ENCODE results near the gene CLIP3.
A peak's percentile ranks its signal among the peaks of the same experiment; 100 is the strongest.
"Not testable (repeated sequence)": the region's sequence is repeated elsewhere in the genome, so short reads cannot be mapped to it uniquely, and the experiment has no call there.

Gene CLIP3, protein sequence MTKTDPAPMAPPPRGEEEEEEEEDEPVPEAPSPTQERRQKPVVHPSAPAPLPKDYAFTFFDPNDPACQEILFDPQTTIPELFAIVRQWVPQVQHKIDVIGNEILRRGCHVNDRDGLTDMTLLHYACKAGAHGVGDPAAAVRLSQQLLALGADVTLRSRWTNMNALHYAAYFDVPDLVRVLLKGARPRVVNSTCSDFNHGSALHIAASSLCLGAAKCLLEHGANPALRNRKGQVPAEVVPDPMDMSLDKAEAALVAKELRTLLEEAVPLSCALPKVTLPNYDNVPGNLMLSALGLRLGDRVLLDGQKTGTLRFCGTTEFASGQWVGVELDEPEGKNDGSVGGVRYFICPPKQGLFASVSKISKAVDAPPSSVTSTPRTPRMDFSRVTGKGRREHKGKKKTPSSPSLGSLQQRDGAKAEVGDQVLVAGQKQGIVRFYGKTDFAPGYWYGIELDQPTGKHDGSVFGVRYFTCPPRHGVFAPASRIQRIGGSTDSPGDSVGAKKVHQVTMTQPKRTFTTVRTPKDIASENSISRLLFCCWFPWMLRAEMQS

GRCh38 chr19:36032251-36033104 is at the start of gene CLIP3:
Gene CLIP3, minus strand, starts transcription at chr19:36032873. Its CDS starts 516 bp downstream, at chr19:36032357.
- peak; percentile 25 for DNase-seq (ENCODE audit: low spot score)

DNA sequence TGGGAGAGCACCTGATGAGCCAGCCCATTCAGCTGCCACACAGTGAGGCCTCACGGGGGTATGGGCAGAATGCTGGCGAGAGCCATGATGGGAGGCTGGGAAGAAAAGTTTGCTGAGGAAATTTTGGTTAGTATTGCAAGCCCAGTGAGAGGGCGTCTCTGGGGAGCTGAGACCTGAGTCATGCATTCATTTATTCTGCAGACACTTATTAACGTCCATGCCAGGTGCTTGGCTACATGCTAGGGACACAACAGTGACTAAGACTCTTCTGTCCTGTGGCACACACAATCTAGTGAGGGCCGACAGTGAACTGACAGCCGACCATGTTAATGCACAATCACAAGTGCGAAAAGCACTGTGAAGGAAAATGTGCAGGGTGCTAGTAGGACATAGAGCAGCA is 49.2 kb upstream of the CLIP3 start:
- peak; percentile 18 for DNase-seq (ENCODE audit: low spot score)

DNA sequence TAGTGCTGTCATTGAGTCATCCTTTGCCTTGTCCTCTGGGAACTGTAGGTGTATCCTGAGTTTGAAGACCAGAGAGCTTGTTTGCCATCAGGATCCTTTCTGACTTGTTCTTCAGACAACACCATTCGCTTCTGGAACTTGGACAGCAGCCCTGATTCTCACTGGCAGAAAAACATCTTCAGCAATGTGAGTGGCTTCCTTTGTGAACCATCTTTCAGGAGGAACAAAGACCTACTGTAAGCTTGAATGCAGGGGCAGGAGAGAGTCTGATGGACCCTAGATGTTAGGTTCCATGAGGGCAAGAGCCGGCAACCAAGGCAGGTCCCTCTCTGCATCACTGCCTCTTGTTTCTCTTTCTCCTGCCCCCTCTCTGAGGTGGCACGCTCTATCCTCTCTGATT is 48.7 kb upstream of the CLIP3 start:
- DNase-seq (ENCODE audit: low spot score), result peak; percentile 12

GRCh38 chr19:36079389-36079945 is 46.8 kb upstream of the CLIP3 start:
- no peak for DNase-seq (ENCODE audit: low spot score)

DNA sequence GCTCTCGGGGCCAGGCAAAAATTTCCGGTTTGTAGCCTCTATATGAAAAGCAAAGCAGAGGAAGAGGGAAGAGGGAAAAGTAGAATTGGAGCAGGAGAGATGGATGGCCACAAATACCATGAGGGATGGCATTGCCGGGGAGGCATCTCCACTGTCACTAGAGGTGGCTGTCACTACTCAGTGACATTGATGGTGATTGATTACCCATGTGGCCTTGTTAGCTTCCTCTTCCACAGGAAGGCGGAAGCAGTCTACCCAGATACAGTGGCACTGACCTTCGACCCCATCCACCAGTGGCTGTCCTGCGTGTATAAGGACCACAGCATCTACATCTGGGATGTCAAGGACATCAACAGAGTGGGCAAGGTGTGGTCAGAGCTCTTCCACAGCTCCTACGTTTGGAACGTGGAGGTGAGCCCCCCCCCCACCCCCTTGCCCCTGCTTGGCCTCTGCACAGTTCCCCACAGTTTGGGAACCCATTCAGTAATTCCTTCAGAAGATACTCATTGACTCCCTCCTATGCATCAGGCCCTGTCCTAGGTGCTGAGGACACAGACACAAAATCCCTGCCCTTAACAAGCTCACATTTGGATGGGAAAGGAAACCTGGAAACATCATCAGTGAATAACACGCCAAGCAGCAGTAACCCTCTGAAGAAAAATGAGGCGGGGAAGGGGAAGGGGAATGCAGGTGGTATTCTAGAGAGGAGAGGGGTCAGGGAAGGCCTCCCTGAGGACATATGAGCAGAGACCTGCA is 40.6 kb upstream of the CLIP3 start:
- DNase-seq (ENCODE audit: low spot score), result no peak

- no peak for DNase-seq (ENCODE audit: low spot score)
Observed at GRCh38 chr19:36072081-36072480, 39.4 kb upstream of the CLIP3 start.

GRCh38 chr19:36068810-36069499 is 36.3 kb upstream of the CLIP3 start:
- not testable (repeated sequence) for DNase-seq (ENCODE audit: low spot score)

DNA sequence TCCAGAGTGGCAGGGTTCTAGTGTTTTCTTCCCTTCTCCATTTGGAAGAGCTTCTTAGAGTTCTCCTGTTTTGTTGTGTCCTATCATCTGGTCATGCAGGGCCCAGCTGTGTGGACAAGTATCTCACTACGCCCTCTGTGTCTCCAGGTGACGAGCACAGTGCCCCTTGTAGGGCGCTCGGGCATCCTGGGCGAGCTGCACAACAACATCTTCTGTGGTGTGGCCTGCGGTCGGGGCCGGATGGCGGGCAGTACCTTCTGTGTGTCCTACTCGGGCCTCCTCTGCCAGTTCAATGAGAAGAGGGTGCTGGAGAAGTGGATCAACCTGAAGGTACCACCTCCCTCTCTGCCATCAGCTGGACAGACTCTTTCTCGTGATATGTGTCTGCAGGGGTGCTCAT is 35.0 kb upstream of the CLIP3 start:
- no peak for DNase-seq (ENCODE audit: low spot score)

DNA sequence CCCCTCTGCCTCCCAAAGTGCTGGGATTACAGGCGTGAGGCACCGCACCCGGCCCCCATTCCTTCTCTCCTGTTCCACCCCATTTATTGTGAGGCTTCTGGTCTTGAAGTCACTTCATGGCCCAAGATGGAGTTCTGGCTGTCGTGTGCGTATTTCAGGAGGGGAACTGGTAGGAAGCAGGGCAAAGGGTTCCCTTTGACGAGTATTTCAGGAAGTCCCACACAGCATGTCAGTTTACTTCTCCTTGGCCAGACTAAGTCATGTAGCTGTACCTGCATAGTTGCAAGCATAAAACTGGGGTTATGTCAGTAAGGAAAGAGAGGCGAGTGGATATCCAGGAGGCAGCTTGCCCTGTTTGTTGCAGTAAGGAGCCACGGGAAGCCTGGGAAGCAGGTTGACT is 32.2 kb upstream of the CLIP3 start:
- DNase-seq (ENCODE audit: low spot score), result no peak

DNA sequence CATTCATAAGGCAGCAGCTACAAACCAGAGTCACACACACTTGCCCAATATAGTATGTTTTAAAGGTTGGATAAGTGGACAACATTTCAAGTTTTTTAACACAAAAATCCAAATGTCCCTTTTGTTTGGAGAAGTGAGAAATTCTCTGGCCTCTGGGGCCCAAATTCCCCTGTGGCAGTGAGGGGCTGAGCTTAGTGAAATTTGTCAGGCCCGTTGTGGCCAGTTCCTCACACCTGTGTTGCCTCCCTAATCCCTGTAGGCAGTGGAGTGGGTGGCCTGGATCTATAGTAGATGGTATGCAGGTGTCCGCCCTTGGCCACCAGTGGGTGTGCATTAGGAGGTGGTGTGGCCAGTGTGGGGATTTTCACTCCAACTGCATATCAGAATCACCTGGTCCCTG is 28.7 kb upstream of the CLIP3 start:
- DNase-seq (ENCODE audit: low spot score), result no peak

GRCh38 chr19:36060430-36060829 is 27.8 kb upstream of the CLIP3 start:
- DNase-seq (ENCODE audit: low spot score), result peak; percentile 56

DNA sequence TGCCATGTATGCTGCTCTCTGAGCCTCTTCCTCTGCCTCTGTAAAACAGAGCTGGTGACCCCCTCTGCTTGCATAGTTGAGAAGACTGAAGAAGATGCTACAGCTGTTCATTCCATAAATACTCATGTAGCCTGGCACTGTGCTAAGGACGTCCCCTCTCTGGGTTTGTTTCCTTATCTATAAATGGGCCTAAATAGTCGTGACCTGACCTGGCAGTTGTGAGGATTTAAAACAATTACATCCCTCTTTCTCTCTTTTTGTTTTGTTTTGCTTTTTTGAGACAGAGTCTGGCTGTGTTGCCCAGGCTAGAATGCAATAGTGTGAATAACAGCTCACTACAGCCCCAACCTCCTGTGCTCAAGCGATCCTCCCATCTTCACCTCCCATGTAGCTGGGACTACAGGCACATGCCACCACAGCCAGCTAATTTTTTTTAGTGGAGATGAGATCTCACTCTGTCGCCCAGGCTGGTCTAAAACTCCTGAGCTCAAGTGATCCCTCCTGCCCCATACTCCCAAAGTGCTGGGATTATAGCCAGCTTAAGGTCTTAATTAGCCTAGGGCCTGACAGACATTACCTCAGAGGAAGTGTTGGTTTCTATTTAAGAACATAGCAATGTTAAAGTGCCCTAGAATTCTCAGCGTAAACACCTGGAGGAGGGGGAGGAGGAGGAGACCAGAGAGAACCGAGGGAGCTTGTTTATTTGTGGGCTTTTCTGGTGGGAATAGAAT is 26.7 kb upstream of the CLIP3 start:
- no peak for DNase-seq (ENCODE audit: low spot score)

- no peak for DNase-seq (ENCODE audit: low spot score)
Observed at GRCh38 chr19:36058481-36059179, 26.0 kb upstream of the CLIP3 start.

- DNase-seq (ENCODE audit: low spot score), result peak; percentile 93
Observed at GRCh38 chr19:36054733-36055686, 22.3 kb upstream of the CLIP3 start, which contains the start of gene WDR62. Gene WDR62, plus strand, starts transcription at chr19:36054897. Its CDS starts 75 bp downstream, at chr19:36054972.

DNA sequence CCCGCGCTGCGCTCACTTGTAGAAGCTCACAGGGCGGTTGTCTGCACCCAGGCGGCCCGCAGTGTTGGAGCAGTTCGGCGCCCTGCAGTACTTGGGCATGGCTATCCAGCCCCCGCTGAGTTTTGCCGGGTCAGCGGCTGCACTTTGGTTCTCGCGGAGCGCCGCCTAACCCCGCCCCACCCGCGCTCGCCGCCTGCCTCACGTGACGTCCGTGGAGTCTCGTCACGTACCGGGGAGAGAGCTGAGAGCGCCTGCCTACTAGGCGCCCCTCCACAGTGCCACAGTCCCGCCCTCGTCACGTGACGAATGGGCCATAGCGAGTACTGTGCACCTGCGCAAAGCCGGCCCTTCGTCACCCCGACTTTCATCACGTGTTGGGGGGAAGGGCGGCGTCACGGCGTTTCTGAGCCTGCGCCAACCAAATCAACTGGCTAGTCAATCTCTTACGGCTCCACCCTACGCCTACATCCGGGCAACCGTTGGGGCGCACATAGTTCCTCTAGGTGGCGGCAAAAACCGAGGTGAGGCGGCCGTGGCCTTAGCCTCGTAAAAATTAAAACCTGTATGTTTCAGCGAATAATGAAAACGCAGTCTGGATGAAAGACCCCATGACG is 21.6 kb upstream of the CLIP3 start, which contains the start of gene THAP8:
TSS of gene THAP8 (minus strand) at position 167 of the 614 bp plus-strand sequence. CDS start at position 99, 68 bp downstream.
- peak; percentile 99 for DNase-seq (ENCODE audit: low spot score)

GRCh38 chr19:36051637-36052036 is 19.0 kb upstream of the CLIP3 start:
- DNase-seq (ENCODE audit: low spot score), result no peak

DNA sequence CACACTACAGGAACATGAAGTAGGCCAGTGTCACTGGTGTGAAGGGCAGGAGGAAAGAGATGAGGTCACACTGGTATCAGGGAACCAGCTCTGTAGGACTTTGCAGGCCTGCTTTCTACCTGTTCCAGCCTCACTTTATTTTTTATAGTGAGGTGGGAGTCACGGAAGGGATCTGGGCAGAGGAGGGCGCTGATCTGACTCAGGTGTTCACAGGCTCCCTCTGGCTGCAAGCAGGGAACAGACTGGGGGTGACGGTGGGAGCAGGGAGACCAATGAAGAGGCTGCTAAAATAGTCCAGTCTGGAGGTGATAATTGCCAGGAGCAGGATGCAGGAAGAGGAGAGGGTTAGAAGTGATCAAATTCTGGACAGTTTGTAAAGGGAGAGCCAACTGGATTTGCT is 18.6 kb upstream of the CLIP3 start:
- DNase-seq (ENCODE audit: low spot score), result no peak
